ENCODE measurements around the gene MOB3A. TPM values are rescaled to one million over a fixed set of nuclear protein-coding genes. Genes with fewer than 3 reads are reported as not detected.

MOB3A gene
- total RNA-seq, 2 experiments from 2014 or later, result 148 to 156 TPM

DNA sequence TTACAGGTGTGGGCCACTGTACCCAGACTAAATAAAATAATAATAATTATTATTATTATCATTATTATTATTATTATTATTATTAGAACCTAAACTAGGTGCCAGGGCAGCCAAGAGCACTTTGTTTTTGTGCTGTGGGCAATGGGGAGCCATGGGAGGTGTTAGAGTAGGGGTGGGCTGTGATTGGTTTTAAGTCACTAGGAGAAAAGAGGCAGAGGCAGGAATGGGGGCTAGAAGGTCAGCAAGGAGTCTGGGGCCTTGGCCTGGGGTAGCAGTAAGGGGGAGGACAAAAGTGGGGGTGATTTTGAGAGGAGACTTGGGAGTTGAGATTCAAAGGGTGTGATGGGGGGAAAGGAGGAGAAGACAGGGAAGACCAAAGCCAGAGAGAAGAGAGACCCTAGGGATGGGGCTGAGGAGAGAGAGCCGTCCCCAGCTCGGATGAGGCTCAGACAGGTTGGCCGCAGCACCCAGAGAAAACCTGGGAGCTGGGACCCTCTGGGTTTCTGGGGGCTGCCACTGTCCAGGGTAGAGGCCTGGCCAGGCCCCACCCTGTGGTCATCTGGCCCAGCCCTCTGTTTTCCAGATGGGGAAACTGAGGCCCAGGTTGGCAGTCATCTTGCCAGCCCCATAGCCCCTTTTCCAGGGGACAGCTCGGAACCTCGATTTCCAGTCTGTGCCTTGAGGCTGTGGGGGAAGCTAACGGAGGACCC lies 62.9 kb downstream of the MOB3A start:
- peak overlapping the region; percentile 70 for H3K4me3 Mint-ChIP-seq
- intact Hi-C loops (cut with DNase I, micrococcal nuclease), result no loop called here
- H3K27ac Mint-ChIP-seq, result peak overlapping the region; percentile 25
- peaks cover 28% of the 10 kb centered on the region for H3K4me1 Mint-ChIP-seq
- ATAC-seq (no peak), DNase-seq (no peak)
- CTCF ChIA-PET, result no interaction called here
- no peaks in the 10 kb centered on the region for H3K9me3 Mint-ChIP-seq (ENCODE audit: low read depth)
- POLR2A ChIA-PET, result interaction anchor here (1.0 to 1.1 kb wide), 2 partner anchors 8 to 64 kb away, joined by 3 read pairs; no protein-coding TSS in a partner anchor
- H3K27me3 Mint-ChIP-seq, result no peaks in the 10 kb centered on the region
- H3K36me3 Mint-ChIP-seq (ENCODE audit: low read depth), result peaks cover 4% of the 10 kb centered on the region

DNA sequence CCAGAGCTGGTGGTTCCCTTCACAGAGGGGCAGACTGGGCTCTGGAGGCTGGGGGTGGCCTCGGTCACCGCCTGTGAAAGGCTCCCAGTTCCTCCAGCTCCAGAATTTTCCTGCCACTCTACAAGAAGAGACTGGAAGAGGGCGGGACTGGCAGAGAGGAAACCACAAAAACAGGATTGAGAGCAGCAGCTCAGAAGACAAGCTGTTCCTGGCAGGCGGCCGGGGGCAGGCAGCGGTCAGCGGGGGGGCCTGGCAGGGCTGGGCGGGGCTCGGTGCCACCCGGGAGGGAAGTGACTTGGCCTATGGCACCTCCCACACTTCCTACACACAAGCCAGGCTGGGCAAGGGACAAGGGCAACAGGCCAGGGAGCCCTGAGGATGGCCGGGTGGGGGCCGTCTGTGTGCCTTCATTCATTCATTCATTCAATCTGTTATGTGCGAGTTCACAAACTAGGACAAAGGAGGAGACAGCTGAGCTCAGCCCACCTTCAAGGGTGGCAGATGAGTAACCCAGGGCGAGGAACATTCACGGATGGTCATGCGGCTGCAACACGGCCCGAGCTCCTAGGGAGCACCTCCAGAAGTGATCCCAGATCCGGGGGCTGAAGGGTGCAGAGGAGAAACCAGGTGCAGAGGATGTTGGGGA lies 63.7 kb downstream of the MOB3A start:
- H3K9me3 Mint-ChIP-seq (ENCODE audit: low read depth), result no peaks in the 10 kb centered on the region
- DNase-seq, result peak; percentile 74
- peak; percentile 57 for ATAC-seq
- peaks cover 28% of the 10 kb centered on the region for H3K4me1 Mint-ChIP-seq
- CTCF ChIA-PET, result interaction anchor here (0.7 to 1.4 kb wide), 5 partner anchors 10 to 60 kb away, joined by 3 to 5 read pairs (median 4); no protein-coding TSS in a partner anchor
- peak overlapping the region; percentile 70 for H3K4me3 Mint-ChIP-seq
- H3K36me3 Mint-ChIP-seq (ENCODE audit: low read depth), result no peaks in the 10 kb centered on the region
- intact Hi-C loops (cut with DNase I, micrococcal nuclease), result no loop called here
- peak overlapping the region; percentile 85 for H3K27ac Mint-ChIP-seq
- no peaks in the 10 kb centered on the region for H3K27me3 Mint-ChIP-seq
- POLR2A ChIA-PET, result interaction anchor here (1.1 kb wide), 2 partner anchors 9 to 10 kb away, joined by 3 to 5 read pairs; no protein-coding TSS in a partner anchor

DNA sequence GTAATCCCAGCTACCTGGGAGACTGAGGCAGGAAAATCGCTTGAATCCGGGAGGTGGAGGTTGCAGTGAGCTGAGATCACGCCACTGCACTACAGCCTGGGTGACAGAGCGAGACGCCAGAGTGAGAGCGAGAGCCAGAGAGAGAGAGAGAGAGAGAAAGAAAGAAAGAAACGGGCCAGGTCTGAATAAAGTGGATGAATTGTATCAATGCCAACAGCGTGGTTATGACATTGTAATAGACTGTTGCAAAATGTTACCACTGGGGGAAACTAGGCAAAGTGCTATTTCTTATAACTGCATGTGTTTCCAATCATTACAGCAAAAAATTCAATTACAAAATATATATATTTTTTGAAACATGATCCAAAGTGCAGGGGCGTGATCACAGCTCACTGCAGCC lies 68.8 kb downstream of the MOB3A start:
- ChIA-PET POLR2A (no interaction called here), CTCF (no interaction called here)
- DNase-seq, result no peak
- Mint-ChIP-seq H3K4me1 (peaks cover 7% of the 10 kb centered on the region), H3K4me3 (no peak overlapping the region), H3K9me3 (ENCODE audit: low read depth) (peaks cover 5% of the 10 kb centered on the region), H3K36me3 (ENCODE audit: low read depth) (peaks cover 2% of the 10 kb centered on the region), H3K27me3 (no peaks in the 10 kb centered on the region), H3K27ac (no peak overlapping the region)
- no peak for ATAC-seq
- intact Hi-C loops (cut with DNase I, micrococcal nuclease), result no loop called here

DNA sequence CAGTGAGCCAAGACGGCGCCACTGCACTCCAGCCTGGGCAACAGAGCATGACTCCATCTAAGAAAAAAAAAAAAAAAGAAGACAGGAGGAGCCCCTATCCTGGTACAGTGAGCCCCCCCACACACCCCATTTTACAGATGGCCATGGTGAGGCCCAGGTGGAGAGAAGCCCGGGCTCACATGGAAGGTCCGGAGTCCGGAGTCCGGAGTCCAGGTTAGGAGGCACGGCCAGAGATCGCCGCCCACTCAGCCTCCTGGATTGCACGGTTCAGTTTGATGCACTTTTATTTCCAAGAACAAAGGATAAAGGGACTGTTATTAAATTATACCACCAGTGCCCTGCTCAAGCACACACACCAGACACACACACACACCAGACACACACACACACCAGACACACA lies 69.4 kb downstream of the MOB3A start:
- Mint-ChIP-seq H3K27ac (no peak overlapping the region), H3K27me3 (no peaks in the 10 kb centered on the region), H3K4me1 (peaks cover 1% of the 10 kb centered on the region), H3K9me3 (ENCODE audit: low read depth) (peaks cover 5% of the 10 kb centered on the region), H3K4me3 (no peak overlapping the region), H3K36me3 (ENCODE audit: low read depth) (peaks cover 2% of the 10 kb centered on the region)
- DNase-seq (no peak), ATAC-seq (no peak)
- CTCF ChIA-PET, result interaction anchor here (0.6 kb wide), 1 partner anchor 44 kb away, joined by 3 read pairs; no protein-coding TSS in a partner anchor
- intact Hi-C loops (cut with DNase I, micrococcal nuclease), result no loop called here
- POLR2A ChIA-PET, result no interaction called here

DNA sequence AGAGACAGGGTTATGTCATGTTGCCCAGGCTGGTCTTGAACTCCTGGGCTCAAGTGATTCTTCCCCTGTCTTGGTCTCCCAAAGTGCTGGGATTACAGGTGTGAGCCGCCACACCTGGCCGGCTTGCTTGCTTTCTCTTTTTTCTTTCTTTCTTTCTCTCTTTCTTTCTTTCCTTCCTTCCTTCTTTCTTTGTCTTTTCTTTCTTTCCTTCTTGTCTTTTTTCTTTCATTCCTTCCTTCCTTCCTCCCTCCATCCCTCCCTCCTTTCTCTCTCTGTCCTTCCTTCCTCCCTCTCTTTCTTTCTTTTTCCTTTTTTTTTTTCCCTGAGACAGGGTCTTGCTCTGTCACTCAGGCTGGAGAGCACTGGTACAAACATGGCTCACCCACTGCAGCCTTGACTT lies 73.8 kb downstream of the MOB3A start:
- Mint-ChIP-seq H3K27me3 (no peaks in the 10 kb centered on the region), H3K4me3 (no peak overlapping the region), H3K4me1 (peaks cover 5% of the 10 kb centered on the region), H3K9me3 (ENCODE audit: low read depth) (peaks cover 5% of the 10 kb centered on the region), H3K36me3 (ENCODE audit: low read depth) (peaks cover 2% of the 10 kb centered on the region), H3K27ac (no peak overlapping the region)
- no peak for DNase-seq
- CTCF ChIA-PET, result interaction anchor here (0.9 kb wide), 1 partner anchor 13 kb away, joined by 3 read pairs; no protein-coding TSS in a partner anchor
- intact Hi-C loops (cut with DNase I, micrococcal nuclease), result no loop called here
- no peak for ATAC-seq
- POLR2A ChIA-PET, result no interaction called here

DNA sequence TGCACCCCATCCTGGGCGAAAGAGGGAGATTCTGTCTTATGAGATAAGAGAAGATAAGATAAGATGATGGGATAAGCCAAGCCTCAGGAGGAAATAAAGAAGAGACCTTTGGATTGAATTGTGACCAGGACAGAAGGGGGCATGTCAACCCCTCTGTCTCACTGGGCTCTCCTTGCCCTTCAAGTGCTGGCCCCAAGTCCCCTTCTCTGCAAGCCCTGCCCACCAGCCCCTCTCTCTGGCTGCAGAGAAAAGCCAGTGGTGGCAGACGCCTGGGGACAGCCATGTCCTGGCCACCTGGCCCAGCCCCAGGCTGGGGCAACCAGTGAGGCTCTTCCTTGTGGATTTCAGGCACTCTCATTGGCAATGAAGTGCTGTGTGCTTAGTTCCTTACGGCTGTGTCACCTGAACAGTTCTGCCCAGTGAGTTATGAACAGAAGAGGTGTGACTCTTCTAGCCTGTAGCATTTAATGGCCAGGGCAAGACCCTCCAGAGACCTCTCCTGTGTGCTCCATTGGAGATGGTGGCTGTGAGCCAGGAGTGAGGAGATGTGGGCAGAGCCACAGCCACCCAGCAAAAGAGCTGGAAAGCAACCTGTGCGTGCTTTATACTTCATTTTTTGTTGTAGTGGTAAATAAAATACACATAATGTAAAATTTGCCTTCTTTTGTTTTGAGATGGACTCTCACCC lies 74.5 kb downstream of the MOB3A start:
- Mint-ChIP-seq H3K36me3 (ENCODE audit: low read depth) (peaks cover 2% of the 10 kb centered on the region), H3K27ac (no peak overlapping the region)
- POLR2A ChIA-PET, result no interaction called here

More for the DNA sequence above, 74.5 kb downstream of the MOB3A start:
- CTCF ChIA-PET, result interaction anchor here (1.1 kb wide), 1 partner anchor 189 kb away, joined by 3 read pairs; no protein-coding TSS in a partner anchor
- Mint-ChIP-seq H3K4me3 (no peak overlapping the region), H3K4me1 (peaks cover 7% of the 10 kb centered on the region), H3K9me3 (ENCODE audit: low read depth) (peaks cover 5% of the 10 kb centered on the region), H3K27me3 (no peaks in the 10 kb centered on the region)
- DNase-seq (no peak), ATAC-seq (no peak)
- intact Hi-C loops (cut with DNase I, micrococcal nuclease), result loop anchor here in 1 of 2 experiments (2.0 kb wide), 1 partner anchor 39 kb away; no protein-coding TSS in a partner anchor

Other genes with a start within 250 kb of the MOB3A start
- gene REXO1, start 247.8 kb downstream of the MOB3A start, total RNA-seq, result 10 to 100 TPM; 39.3 to 49.8 TPM
- gene KLF16, start 232.7 kb downstream of the MOB3A start, total RNA-seq, result 10 to 100 TPM; 22.5 to 28.8 TPM
- 10 to 100 TPM; 84.5 to 88.5 TPM for gene ABHD17A, start 210.8 kb downstream of the MOB3A start, total RNA-seq
- 1 to 10 TPM; 5.6 to 6.1 TPM for gene ADAT3, start 190.9 kb downstream of the MOB3A start, total RNA-seq
- gene SCAMP4, start 190.9 kb downstream of the MOB3A start, total RNA-seq, result 10 to 100 TPM; 20.5 to 25.6 TPM
- 10 to 100 TPM; 56.0 to 78.1 TPM for gene CSNK1G2, start 155.2 kb downstream of the MOB3A start, total RNA-seq
- 10 to 100 TPM; 46.7 to 61.8 TPM for gene BTBD2, start 80.6 kb downstream of the MOB3A start, total RNA-seq
- 100 to 1,000 TPM; 139 to 155 TPM for gene MKNK2, start 45.1 kb downstream of the MOB3A start, total RNA-seq
- 10 to 100 TPM; 15.2 to 16.6 TPM for gene IZUMO4, start 589 bp upstream of the MOB3A start, total RNA-seq
- gene AP3D1, start 55.2 kb upstream of the MOB3A start, total RNA-seq, result 100 to 1,000 TPM in 1 of 2 experiments, 10 to 100 TPM in 1; 82.7 to 105 TPM
- gene DOT1L, start 67.6 kb upstream of the MOB3A start, total RNA-seq, result 10 to 100 TPM; 62.5 to 73.8 TPM
- 10 to 100 TPM; 38.4 to 61.8 TPM for gene PLEKHJ1, start 140.0 kb upstream of the MOB3A start, total RNA-seq
- 100 to 1,000 TPM; 146 to 192 TPM for gene SF3A2, start 140.5 kb upstream of the MOB3A start, total RNA-seq
- gene AMH, start 153.0 kb upstream of the MOB3A start, total RNA-seq, result 1 to 10 TPM; 1.9 to 2.7 TPM
- gene JSRP1, start 160.1 kb upstream of the MOB3A start, total RNA-seq, result under 1 TPM; 0.39 to 0.75 TPM
- gene PEAK3, start 185.8 kb upstream of the MOB3A start, total RNA-seq, result not detected
- not detected for gene LINGO3, start 211.8 kb upstream of the MOB3A start, total RNA-seq
- 100 to 1,000 TPM; 113 to 134 TPM for gene LSM7, start 232.3 kb upstream of the MOB3A start, total RNA-seq
- 10 to 100 TPM; 37.7 to 48.5 TPM for gene SPPL2B, start 232.4 kb upstream of the MOB3A start, total RNA-seq

All from activated CD4-positive, alpha-beta T cell treated with anti-CD3 and anti-CD28 coated beads for 36 hours (primary cell).